ENCODE measurements around the gene ALPL. TPM values are rescaled to one million over a fixed set of nuclear protein-coding genes. Genes with fewer than 3 reads are reported as not detected.

The ALPL gene
- total and polyA plus RNA-seq, 2 of the 4 experiments (the other 2 are of a cell fraction), result 0.54 to 2.2 TPM

- H3K9me3 ChIP-seq (ENCODE audit: control insufficient read depth, insufficient read depth, low read length), result peaks cover 4% of the 10 kb centered on the region
- dilution Hi-C loops (cut with HindIII; ENCODE audit: low sequenced_read_pairs, unreplicated experiment) (no loop called here), intact Hi-C loops (cut with micrococcal nuclease) (loop anchor here (10.0 kb wide), 1 partner anchor 306 kb away; no protein-coding TSS in a partner anchor), in situ Hi-C loops (cut with MboI; ENCODE audit: low sequenced_read_pairs) (loop anchor here (5.0 kb wide), 1 partner anchor 199 kb away; no protein-coding TSS in a partner anchor)
- BruUV-seq (replicated peaks), result no TSS peak
- DNase-seq, result no peak
- H2AFZ ChIP-seq (replicated peaks; ENCODE audit: low read length, poor library complexity), result no peak overlapping the region
- no peak overlapping the region for H4K91ac ChIP-seq (ENCODE audit: insufficient read depth, low read depth, low read length)
- H3K18ac ChIP-seq (ENCODE audit: low read depth, low read length), result no peak overlapping the region
- no peak overlapping the region for H3K14ac ChIP-seq (replicated peaks; ENCODE audit: low read depth, low read length)
- no peaks in the 10 kb centered on the region; the same call in 1 of the 2 replicates for H3K27me3 ChIP-seq (ENCODE audit: control insufficient read depth, insufficient read depth, low read length)
- TF ChIP-seq FOS (IDR thresholded peaks at IDR 0.05; ENCODE audit: low read depth, low read length), result no peak
- TF ChIP-seq RFX5 (IDR thresholded peaks at IDR 0.05; ENCODE audit: low read depth, low read length), result no peak
- no peak for TF ChIP-seq MAZ (IDR thresholded peaks at IDR 0.05; ENCODE audit: borderline replicate concordance, low read depth, low read length)
- no peak for TF ChIP-seq POLR2A (IDR thresholded peaks at IDR 0.05; ENCODE audit: low read depth, low read length)
- TF ChIP-seq MAFK (IDR thresholded peaks at IDR 0.05; ENCODE audit: low read depth, low read length), result no peak
- TF ChIP-seq CEBPB (IDR thresholded peaks at IDR 0.05; ENCODE audit: low read depth, low read length), result no peak
- TF ChIP-seq, protein P1, sequence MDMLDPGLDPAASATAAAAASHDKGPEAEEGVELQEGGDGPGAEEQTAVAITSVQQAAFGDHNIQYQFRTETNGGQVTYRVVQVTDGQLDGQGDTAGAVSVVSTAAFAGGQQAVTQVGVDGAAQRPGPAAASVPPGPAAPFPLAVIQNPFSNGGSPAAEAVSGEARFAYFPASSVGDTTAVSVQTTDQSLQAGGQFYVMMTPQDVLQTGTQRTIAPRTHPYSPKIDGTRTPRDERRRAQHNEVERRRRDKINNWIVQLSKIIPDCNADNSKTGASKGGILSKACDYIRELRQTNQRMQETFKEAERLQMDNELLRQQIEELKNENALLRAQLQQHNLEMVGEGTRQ (IDR thresholded peaks at IDR 0.05; ENCODE audit: low read depth, low read length), result no peak
- TF ChIP-seq MXI1 (IDR thresholded peaks at IDR 0.05; ENCODE audit: borderline replicate concordance, low read depth, low read length), result no peak
- TF ChIP-seq SMC3 (IDR thresholded peaks at IDR 0.05; ENCODE audit: low read depth, low read length), result no peak
- H4K5ac ChIP-seq (ENCODE audit: low read depth, low read length), result no peak overlapping the region
- POLR2A ChIA-PET (ENCODE audit: unreplicated experiment), result no interaction called here
- no peaks in the 10 kb centered on the region for H3K36me3 ChIP-seq (ENCODE audit: control insufficient read depth, insufficient read depth, low read length)
- H2AK5ac ChIP-seq (ENCODE audit: low read depth, low read length), result no peak overlapping the region; the same call in 1 of the 2 replicates
- H3K4me1 ChIP-seq (ENCODE audit: control insufficient read depth, insufficient read depth, low read length), result peaks cover 16% of the 10 kb centered on the region
- no peak overlapping the region for H3K4me2 ChIP-seq (ENCODE audit: low read depth, low read length)
- no peak overlapping the region; the same call in 1 of the 2 replicates for H2BK20ac ChIP-seq (ENCODE audit: low read depth, low read length)
- no peak overlapping the region for H3K4ac ChIP-seq (ENCODE audit: low read depth, low read length)
- H3K4me3 ChIP-seq (ENCODE audit: insufficient read depth, low read depth, low read length), result no peak overlapping the region
- H2AK9ac ChIP-seq (replicated peaks; ENCODE audit: low read depth, low read length, poor library complexity), result no peak overlapping the region
- no peak overlapping the region for H2BK15ac ChIP-seq (ENCODE audit: low read depth, low read length)
- CTCF ChIA-PET, result interaction anchor here (1.6 kb wide), 1 partner anchor 89 kb away, joined by 3 read pairs; no protein-coding TSS in a partner anchor
- 100% methylated on average over 2 of the region's 4 CpGs; no CpG with 5 or more reads in 1 of the 2 experiments for WGBS, 2 experiments (ENCODE audit: extremely low coverage in 2 of 2, insufficient read length in 1 of 2)
- no peak overlapping the region for H3K9ac ChIP-seq (ENCODE audit: low read depth, low read length)
- no peak overlapping the region for H2BK5ac ChIP-seq (ENCODE audit: low read depth, low read length, poor library complexity, severe bottlenecking)
- H3K27ac ChIP-seq (ENCODE audit: insufficient read depth, low read length), result no peak overlapping the region
- no peak for ATAC-seq (ENCODE audit: low read depth)
- no peak overlapping the region for H4K8ac ChIP-seq (ENCODE audit: low read depth in 2 of 2, low read length in 2 of 2)
- H3K23ac ChIP-seq (ENCODE audit: low read depth, low read length), result no peak overlapping the region
- H4K20me1 ChIP-seq (ENCODE audit: insufficient read depth, low read length), result 0 out of 2 replicates have a peak, but pooled peaks cover 3% of the 10 kb centered on the region
- no peaks in the 10 kb centered on the region for H3K79me1 ChIP-seq (ENCODE audit: low read depth in 1 of 2, low read length in 2 of 2)
- H3K56ac ChIP-seq (ENCODE audit: extremely low read depth, insufficient read depth, low read length), result no peak overlapping the region
- H2BK120ac ChIP-seq (ENCODE audit: low read depth, low read length), result no peak overlapping the region
- peaks cover 14% of the 10 kb centered on the region for H3K9me1 ChIP-seq (ENCODE audit: insufficient read depth, low read length)
These were observed 61.7 kb downstream of the ALPL start for GRCh38 chr1:21570885-21571284.

Data from IMR-90 (cell line).